Lung microvascular endothelial cell (primary cell): ENCODE measurements around the gene CAPN7. TPM values are rescaled to one million over a fixed set of nuclear protein-coding genes. Genes with fewer than 3 reads are reported as not detected.
"Not testable (repeated sequence)": the region's sequence is repeated elsewhere in the genome, so short reads cannot be mapped to it uniquely, and the experiment has no call there.

Experiments used
- DNase-seq, 2 donors: peaks; one replicate each; pipeline versions ENCODE4 v3.0.0 to v3.0.0-alpha.2; 2010; ENCODE audit warnings: low read depth in 2 of 2
- total RNA-seq: library from RNA; depleted of rRNA; stranded (reverse); fragments of >200 nt; gene quantifications from 2 replicates; pipeline ENCODE4 v1.2.1, GENCODE V29; 2014

CAPN7 gene
- 16.3 and 27.0 TPM in 2 replicates for total RNA-seq

DNA sequence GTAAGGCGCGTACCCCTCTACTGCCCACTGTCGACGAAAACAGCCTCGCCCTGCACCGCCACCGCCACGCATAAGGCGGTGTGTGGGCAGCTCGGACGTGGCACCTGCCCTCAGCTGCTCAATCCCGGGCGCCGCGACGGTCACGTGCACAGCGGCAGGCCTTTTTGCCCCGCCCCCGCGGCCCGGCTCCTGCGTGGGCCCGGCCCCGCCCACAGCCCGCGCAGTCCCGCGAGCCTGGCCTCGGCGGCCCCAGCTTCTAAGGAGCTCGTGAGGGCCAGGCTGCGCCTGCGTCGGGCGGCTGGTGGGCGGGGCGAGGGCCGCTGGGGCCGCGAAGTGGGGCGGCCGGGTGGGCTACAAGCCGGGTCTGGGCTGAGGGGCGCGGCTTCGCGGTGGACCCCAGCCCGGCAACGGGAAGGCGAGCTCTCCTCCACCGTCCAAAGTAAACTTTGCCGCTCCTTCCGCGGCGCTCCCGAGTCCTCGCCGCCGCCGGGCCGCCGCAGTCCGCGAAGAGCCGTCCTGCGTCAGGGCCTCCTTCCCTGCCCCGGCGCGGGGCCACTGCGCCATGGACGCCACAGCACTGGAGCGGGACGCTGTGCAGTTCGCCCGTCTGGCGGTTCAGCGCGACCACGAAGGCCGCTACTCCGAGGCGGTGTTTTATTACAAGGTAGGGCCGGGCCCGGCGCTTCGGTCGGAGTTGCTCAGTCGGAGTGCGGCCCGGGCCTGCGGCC is at the start of gene CAPN7:
Gene CAPN7, plus strand, starts transcription at position 313 of the 728 bp plus-strand sequence. Its CDS starts 250 bp downstream, at position 563.
- DNase-seq, result peak; percentile 96 to 97

DNA sequence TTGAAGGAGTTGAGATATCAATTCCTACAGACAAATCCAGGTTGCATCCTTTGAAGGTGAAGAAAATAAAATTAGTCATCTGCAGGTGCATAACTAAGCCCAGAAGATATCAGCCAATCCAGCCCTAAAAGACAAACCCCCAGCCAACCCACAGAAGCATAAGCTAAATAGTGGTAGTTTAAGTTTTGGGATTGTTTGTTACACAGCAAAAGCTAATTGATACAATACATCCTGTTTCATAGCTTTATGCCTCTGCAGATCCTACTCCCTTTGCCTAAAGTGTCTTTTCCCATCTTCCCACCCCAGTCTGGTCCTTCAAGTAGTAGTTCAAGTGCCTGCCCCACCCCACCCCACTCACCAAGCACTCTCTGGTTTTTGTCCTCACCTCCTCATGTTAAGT is 48.6 kb upstream of the CAPN7 start:
- DNase-seq, result no peak

DNA sequence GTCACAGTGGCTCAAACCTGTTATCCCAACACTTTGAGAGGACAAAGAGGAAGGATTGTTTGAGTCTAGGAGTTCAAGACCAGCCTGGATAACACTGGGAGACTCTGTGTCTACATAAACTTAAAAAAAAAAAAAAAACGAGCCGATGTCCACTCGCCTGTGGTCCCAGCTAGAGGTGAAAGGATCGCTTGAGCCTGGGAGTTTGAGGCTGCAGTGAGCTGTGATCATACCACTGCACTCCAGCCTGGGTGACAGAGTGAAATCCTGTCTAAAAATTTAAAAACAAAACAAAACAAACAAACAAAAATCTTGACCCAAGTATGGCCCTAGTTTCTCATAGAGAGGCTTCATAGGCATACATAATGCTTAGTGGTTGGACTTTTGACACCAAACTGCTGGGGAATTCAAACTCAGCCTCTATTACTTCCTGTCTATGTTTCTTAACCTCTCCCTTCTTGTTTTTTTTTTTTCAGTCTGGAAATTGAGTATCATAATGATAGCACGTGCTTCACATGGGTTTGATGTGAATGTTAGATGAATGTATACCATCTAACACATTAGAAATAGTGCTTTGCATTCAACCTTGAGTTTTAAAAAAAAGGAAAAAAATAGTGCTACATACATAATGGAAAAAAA is 46.4 kb upstream of the CAPN7 start:
- peak in 1 of 2 donors; percentile 47 for DNase-seq

DNA sequence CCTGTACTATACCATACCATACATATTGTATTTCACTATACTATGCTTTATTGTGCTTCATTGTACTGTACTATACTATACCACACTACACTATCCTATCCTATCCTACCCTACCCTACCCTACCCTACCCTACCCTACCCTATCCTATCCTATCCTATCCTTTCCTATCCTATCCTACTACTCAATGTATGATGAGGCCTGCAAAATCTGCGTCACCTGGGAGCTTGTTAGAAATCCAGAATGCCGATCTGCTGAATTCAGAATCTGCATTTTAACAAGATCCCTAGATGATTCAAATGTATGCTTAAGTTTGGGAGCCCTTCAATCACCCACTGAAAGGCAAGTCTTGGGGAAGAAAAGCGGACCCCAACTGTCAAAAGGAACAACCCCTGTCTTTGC is 45.4 kb upstream of the CAPN7 start:
- DNase-seq, result no peak

DNA sequence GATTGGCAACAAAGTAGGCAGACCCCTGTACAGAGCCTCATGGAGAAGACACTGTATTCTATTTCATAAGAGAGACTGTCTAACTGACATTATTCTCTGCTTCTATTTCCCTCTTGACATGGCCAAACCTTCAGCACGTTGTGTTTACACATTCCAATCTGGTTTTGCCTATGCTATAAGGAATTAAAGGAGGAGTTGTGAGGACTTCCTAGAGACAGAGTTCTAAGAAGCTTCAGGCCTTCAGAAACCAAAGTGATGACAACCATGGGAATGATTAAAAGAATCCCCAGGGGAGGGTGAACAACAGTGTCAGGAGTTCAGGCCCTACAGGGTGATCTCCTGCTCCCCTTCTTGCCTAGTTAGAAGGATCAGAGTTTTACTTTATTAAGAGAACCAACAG is 44.9 kb upstream of the CAPN7 start:
- DNase-seq, result no peak

DNA sequence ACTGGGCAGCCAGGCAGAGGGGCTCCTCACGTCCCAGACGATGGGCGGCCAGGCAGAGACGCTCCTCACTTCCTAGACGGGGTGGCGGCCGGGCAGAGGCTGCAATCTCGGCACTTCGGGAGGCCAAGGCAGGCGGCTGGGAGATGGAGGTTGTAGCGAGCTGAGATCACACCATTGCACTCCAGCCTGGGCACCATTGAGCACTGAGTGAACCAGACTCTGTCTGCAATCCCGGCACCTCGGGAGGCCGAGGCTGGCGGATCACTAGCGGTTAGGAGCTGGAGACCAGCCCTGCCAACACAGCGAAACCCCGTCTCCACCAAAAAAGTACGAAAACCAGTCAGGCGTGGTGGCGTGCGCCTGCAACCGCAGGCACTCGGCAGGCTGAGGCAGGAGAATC is 42.4 kb upstream of the CAPN7 start:
- not testable (repeated sequence) for DNase-seq

DNA sequence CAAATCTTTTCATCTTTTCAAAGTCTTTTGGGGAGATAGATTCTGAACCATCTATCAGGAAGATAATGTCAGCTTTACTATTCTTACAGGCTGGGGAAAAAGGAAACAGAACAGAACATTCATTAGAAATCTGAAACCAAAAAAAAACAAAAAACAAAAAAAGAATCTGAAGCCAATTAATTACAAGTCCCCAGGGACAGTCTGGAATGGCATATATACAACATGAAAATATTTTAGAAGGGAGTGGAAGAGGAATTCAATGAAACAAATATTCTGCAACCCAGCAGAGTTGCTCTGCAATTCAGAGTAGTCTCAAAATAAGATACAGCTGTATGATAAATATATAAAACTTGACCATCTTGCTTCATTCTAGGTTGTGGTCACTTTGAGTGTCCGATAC is 41.7 kb upstream of the CAPN7 start:
- no peak for DNase-seq

DNA sequence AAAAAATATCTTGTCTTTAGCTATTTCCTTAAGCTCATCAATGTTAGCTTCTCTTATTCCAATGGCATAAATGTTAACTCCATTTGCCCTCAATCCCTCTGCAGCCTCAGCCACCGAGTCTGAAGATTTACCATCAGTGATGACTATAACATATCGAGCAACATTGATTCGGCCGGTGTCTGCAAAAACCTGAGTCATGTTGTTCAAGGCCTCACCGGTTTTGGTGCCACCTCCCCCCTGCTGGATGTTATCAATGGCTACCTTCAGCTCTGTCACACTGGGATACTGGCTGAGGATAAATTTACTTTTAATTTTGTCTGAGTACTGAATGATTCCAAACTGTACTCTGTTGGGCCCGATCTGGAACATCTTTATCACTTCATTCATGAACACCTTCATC is 41.0 kb upstream of the CAPN7 start:
- DNase-seq, result no peak

DNA sequence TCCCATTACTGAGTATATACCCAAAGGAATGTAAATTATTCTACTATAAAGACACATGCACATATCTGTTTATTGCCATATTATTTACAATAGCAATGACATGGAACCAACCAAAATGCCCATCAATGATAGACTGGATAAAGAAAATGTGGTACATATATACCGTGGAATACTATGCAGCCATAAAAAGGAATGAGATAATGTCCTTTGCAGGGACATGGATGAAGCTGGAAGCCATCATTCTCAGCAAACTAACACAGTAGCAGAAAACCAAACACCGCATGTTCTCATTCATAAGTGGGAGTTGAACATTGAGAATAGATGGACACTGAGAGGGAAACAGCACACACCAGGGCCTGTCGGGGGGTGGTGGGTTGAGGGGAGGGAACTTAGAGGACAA is 39.7 kb upstream of the CAPN7 start:
- DNase-seq, result not testable (repeated sequence)

DNA sequence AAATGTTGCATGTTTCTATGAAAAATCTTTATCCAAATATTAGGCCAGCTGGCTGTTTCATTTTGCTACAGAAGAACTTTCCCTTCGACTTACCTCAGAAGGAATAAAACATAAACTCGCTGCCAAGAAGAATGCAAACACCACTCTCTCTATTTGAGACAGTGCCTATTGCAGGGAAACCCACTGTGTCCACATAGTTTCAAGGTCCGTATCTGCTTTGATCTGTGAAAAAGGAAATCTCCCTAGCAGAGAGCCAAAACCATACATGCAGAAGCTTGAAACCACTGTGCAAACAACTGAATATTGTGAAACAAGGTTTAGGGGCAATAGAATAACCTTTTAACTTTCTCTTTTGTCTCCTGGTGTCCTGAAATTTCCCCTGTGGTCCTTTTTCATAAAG is 35.0 kb upstream of the CAPN7 start:
- no peak for DNase-seq

DNA sequence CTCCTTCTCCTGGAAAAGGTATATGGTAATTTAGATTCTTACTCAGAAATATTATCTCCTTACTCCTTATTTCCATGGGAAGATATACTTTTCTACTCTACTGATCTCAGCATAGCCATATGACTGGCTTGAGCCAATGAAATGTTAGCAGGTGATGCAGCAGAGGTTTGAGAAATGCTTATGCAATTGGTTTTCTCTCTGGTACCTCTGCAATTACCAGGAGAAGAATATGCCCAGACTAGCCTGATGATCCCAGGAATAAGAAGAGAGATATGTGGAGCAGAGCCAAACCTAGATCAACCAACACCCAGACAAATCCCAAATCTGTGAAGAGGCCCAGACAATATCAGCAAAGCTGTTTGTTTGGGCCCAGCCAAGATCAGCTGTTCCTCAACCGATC is 33.2 kb upstream of the CAPN7 start:
- no peak for DNase-seq

DNA sequence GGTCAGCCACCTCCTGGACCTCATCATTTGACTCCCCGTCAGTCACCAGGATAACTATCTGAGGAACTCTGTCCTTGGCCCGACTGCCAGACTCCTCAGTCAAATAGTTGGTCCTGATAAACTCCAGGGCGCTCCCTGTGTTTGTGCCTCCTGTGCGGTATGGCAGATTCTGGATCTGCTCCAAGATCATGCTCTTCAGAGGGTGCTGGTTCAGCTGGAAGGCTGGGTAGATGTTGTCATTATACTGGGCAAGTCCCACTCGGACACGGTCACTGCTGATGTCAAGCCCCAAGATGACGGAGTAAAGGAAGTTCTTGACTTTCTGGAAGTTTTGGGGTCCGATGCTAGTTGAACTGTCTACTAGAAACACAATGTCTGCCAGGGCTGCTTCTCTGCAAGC is 31.1 kb upstream of the CAPN7 start:
- no peak for DNase-seq

DNA sequence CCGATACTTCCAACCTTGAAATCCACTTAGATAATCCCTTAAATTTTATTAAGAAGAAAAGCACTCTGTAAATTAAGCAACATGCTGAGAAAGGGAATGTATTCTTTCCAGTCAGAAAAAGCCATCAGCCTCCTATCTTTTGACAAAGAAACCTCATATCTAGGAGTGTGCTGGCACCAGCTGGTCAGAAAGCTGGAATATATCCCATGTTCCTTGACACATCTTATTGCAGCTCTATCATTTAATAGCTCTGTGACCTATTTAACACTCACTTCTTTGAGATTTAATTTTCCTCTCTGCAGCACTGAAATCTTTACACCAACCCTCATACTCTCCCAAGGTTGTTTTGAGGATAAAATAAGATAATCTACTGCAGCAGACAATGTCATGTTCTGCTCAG is 30.4 kb upstream of the CAPN7 start:
- no peak for DNase-seq

DNA sequence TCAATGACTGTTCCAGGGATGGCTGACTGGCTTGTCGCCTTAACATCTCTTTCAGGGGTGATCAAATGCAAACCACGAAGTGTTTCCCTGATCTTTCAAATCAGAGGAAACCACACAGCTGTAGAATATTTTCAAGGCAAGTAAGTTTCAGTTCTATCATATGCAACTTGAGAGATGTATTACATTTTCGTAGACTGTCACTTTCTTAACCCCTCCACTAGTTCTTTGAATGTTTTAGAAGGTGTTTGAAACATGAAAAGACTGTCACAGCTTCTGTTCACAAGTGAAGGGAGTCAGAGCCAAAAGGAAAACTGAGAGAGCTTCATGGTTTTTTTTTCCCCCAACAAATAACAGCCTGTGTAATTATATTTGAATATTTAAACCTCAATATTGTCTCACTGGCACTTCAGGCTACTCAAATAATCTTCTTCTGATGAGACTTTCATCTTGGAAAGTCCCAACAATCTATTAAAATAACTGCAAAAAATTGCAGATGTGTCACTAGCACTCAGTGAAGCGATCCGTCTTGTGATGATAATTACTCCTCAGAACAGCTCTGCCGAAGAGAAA is 25.9 kb upstream of the CAPN7 start:
- no peak for DNase-seq

DNA sequence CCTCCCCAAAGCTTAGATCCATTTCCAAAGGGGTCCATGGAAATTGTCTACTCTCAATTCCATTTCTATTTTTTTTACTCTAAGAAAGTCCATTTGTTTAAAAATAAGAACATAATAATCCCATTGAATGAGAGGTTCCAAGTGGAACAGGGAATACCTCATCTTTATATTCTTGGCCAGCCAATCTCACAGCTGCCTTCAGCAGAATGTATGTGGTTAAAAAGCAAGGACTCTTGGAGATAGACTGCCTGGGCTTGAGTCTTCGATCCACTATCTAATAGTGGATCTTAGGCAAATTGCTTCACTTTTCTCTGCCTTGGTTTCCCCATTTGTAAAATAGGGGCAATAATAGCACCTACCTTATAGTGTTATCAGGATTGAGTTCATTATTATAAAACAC is 24.5 kb upstream of the CAPN7 start:
- DNase-seq, result no peak

DNA sequence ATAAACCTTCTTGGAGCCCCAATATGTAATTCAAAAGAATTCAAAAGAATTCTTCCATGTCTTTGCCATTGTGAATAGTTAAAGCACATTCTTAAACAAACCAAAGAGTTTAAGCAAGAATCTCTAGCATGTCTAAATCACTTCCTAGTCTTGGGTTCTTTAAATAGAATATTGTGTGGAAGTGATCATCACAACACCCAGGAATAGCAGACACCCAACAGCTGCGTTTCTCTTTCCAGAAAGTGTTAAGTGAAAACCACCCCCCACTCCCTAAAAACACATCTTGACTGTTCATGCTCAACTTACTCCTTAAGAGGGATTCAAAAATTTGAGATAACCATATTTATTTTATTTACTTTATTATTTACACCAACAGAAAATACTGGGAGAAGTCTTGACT is 24.1 kb upstream of the CAPN7 start:
- DNase-seq, result no peak

DNA sequence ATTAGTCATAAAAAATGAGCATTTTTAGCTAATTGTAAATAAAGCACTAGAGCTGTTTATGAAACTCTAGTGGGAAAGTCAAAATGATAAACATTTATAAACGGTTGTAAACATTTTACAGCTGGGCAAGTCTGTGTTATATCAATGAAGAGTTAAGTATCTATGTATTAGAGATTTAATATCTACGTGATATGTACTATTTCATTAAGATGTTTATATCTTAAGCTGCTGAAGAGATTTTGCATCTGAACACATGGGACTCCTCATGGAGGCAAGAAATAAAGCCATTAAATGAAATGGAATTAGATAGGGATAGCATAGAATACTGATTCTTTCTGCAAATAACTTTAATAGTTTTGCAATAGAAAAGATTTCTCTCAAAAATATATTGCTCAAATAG is 23.0 kb upstream of the CAPN7 start:
- no peak for DNase-seq

DNA sequence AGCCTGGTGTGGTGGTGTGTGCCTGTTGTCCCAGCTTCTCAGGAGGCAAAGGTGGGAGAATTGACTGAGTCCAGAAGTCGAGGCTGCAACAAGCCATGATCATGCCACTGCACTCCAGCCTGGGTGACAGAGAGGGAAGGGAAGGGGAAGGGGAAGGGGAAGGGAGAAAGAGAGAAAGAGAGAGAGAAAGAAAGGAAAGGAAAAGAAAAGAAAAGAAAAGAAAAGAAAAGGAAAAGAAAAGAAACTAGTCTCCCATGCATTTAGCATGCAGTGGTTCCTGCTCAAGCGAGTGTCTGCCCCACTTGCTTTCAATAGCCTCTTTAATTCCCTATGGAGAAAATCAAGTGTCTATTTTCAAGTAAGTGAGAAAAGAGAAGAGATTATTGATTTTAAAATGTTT is 20.6 kb upstream of the CAPN7 start:
- no peak for DNase-seq

DNA sequence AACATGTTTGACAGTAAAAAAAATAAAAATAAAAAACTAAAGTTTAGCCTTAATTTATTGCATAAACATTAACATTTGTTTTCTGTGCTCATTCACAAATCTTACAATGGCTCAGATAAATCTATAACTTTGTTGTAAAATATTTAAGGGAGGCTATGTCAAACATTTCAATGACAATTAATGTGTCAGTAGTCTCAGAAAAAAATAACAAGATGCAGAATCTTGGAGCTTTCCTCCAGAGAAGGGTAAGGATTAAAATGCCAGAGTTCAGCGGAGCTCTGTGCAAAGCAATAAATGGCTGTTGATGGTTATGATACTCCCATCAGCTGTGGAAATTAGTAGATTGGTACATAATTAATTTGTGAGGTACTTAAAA is 20.0 kb upstream of the CAPN7 start:
- no peak for DNase-seq

DNA sequence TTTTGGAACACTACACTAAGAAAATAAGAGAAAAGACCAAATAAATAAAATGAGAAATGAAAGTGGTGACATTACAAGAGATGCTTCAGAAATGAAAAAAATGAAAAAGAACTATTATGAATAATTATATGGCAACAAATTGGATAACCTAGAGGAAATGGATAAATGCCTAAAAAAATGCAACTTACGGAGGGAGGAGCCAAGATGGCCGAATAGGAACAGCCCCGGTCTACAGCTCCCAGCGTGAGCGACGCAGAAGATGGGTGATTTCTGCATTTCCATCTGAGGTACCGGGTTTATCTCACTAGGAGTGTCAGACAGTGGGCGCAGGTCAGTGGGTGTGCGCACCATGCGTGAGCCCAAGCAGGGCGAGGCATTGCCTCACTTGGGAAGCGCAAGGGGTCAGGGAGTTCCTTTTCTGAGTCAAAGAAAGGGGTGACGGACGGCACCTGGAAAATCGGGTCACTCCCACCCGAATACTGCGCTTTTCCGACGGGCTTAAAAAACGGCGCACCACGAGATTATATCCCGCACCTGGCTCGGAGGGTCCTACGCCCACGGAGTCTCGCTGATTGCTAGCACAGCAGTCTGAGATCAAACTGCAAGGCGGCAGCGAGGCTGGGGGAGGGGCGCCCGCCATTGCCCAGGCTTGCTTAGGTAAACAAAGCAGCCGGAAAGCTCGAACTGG is 19.4 kb upstream of the CAPN7 start:
- not testable (repeated sequence) for DNase-seq

DNA sequence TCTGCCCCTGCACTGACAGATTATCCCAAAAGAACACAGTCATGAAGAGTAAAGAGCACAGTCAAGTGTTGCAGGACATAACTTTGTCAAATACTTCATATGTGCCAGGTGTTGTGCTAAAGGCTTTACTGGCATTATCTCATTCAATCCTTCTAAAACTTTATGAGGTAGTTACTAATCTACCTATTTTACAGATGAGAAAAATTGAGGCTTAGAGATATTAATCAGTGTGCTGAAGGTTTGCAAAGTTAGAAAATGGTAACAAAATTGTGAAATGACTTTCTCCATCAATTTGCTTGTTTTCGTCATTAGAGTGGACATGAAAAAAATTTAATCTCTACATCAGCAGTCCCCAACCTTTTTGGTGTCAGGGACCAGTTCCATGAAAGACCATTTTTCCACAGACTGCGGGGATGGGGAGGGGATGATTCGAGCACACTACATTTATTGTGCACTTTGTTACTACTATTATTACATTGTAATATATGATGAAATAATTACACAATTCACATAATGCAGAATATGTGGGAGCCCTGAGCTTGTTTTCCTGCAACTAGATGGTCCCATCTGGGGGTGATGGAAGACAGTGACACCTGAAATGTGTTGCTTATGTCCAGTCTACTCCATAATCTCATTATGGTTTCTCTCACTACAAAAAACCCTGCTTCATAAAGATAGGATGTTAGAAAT is 8.6 kb upstream of the CAPN7 start:
- no peak for DNase-seq

DNA sequence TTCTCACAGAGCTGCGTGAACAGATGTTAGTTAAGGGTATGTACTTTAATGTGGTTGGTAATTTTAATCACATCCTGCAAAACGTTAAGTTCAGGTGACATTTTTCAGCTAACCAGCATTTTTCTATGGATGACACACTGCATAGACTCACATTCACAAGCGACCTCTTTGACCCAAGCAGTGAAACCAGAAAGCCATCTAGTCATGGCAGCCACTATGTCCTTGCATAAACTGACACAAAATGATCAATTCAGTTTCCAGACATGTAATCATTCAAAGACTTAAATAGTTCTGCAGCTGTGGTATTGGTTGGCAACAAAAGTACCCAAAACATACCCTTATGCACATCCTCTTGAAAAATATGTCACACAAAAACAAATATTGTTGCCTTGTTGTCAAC is 7.4 kb upstream of the CAPN7 start:
- no peak for DNase-seq
